Activated CD4-positive, CD25-positive, alpha-beta regulatory T cell treated with anti-CD3 and anti-CD28 coated beads, Interleukin-2, amount 50 U/mL, for 24 hours (primary cell): ENCODE results near the gene HPSE2.
A peak's percentile ranks its signal among the peaks of the same experiment; 100 is the strongest.
"Not testable (repeated sequence)": the region's sequence is repeated elsewhere in the genome, so short reads cannot be mapped to it uniquely, and the experiment has no call there.

ENCODE experiments used
- ATAC-seq, 2 donors: fragments of 150-1000 bp; cut with Tn5 transposase; one replicate each; pipeline ENCODE4 v1.10.0; 2021; ENCODE audit warnings: mild to moderate bottlenecking in 1 of 2, moderate library complexity in 1 of 2

Gene HPSE2

GRCh38 chr10:99235658-99236626 is at the start of gene HPSE2:
Gene HPSE2, minus strand, starts transcription at chr10:99235852.
- ATAC-seq, result no peak

DNA sequence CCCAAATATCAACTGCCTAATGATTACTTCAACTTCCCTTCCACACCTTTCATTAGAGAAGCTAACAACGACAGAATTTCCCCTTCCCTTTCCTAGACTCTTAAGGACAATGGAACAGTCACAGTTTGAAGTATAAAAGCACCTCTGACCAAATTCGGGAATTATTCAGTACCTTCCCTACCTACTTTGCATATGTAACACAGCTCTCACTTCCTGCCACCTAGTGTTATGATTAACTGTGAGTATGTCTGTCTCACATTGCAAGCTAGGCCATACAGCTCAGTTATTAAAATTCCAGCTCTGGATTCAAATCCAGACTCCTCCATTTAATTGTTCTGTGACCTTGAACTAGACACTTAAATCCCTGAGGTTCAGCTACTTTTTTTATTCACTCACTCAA is 44.8 kb upstream of the HPSE2 start:
- no peak for ATAC-seq

GRCh38 chr10:99279626-99280111 is 44.0 kb upstream of the HPSE2 start:
- no peak for ATAC-seq

GRCh38 chr10:99276848-99277486 is 41.3 kb upstream of the HPSE2 start:
- ATAC-seq, result no peak

DNA sequence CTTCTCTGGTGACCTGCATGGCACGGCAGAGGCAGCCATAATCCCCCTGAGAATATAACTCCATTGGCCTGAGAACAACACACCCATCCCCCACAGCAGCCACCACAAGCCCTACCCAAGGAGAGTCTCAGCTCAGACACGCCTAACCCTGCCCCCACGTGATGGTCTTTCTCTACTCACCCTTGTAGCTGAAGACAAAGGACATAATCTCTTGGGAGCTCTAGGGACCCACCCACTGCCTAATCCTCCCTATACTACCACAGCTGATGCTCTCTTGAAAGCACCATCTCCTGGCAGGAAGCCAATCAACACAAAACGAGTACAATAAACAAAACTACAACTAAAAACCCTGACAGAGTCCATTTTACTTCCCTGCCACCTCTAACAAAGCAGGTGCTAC is 30.7 kb upstream of the HPSE2 start:
- ATAC-seq, result no peak

DNA sequence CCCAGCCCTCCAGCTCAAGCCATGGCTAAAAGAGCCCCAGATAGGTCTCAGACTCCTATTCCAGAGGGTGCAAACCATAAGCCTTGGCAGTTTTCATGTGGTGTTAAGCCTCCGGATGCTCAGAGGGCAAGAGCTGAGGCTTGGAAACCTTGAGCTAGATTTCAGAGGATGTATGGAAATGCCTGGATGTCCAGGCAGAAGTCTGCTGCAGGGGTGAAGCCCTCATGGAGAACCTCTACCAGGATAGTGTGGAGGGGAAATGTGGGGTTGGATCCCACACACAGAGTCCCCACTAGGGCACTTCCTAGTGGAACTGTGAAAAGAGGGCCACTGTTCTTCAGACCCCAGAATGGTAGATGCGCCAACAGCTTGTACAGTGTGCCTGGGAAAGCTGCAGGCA is 13.2 kb upstream of the HPSE2 start:
- no peak for ATAC-seq

GRCh38 chr10:99247893-99248292 is 12.2 kb upstream of the HPSE2 start:
- not testable (repeated sequence) for ATAC-seq

- no peak for ATAC-seq
These were observed 1.1 kb upstream of the HPSE2 start for GRCh38 chr10:99236627-99237309.

GRCh38 chr10:99234791-99235657 is 628 bp downstream of the HPSE2 start:
- ATAC-seq, result no peak

DNA sequence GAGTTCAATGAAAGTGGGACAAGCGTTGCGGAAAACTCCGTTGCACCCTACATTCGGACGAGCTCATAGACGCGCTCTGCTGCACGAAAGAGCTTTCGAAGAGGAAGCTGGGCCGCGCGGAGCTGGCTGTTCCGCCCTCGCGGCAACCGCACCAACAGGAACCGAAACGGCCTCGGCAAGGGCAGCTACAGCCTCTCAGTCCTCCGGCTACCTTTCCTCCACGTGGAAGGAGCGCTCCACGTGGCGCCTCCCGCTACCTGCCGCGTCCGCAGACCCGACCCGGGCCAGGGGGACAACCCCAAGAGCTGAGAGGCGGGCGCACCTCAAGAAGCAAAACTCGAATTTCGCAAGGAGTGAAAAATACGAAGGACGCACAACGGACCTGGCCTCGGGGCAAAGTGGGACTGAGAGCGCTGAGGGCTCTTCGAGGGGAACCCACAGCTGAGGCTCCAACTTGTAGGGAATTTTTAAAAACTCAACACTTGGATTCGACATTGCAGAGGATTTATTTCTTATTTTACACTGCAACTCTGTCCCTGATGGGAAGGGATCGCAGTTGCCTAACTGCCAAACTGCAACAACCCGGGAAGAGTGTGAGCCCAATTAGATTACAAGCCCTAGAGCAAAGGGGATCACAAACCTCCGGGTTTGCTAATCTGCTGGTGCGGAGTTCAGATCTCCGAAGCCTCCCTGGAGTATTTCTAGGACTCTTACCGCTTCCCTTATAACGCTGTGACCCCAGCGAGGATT is 1.4 kb downstream of the HPSE2 start:
- ATAC-seq, result peak; percentile 13 to 25

DNA sequence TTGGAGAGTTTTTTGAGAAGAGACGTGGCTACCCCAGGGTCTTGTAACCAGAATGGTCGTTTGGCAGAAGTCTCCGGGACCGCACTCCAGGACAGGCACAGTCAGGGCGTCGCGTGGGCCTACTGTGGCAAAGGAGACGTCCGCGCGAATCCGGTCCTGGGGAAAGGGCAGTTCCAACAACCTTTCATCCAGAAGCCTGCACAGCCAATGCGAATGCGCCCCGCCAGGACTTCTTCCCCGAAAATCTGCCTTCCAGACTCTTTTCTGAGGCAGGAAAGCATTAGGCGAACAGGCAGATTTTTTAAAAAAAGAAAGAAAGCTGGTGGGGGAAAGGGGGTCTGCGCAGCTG is 2.0 kb downstream of the HPSE2 start:
- no peak for ATAC-seq

GRCh38 chr10:99233000-99233688 is 2.5 kb downstream of the HPSE2 start:
- ATAC-seq, result no peak

GRCh38 chr10:99232360-99232999 is 3.2 kb downstream of the HPSE2 start:
- no peak for ATAC-seq

DNA sequence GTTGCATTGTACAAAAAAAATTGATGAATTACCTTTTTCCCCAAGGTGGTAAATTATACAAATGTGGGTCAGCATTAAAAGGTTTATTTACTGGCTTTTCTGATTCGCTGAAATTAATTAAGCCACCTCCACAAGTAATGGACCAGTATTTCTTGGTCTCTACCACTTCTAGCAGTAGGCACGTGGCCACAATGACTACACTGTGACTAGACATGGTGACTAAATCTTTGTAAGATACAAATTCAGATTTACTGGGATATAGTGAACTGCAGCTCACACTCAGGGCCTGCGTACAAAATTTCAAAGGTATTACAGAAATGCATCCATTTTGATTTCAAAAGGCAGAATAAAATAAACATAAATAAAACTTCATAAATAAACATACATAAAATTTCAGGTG is 10.9 kb downstream of the HPSE2 start:
- ATAC-seq, result no peak

GRCh38 chr10:99207340-99207739 is 28.3 kb downstream of the HPSE2 start:
- ATAC-seq, result no peak

DNA sequence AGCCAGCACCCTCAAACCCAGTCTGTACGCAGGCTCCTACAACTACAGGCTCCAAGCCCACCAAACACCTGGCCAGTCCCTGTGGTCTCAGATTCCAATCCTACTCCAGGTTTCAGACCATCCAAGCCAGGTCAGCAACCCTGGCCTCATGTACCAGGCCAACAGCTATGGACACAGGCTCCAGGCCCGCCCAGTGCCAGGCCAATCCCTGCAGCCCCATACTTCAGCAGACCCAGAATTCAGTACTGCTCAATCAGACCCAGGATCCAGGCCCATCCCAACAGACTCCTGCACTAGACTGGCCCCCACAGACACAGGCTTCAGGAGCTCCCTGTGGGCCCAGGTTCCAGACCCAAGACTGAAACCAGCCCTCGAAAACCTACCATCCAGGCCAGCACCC is 32.3 kb downstream of the HPSE2 start:
- no peak for ATAC-seq

- ATAC-seq, result no peak
These were observed 62.7 kb downstream of the HPSE2 start for GRCh38 chr10:99172950-99173349.

DNA sequence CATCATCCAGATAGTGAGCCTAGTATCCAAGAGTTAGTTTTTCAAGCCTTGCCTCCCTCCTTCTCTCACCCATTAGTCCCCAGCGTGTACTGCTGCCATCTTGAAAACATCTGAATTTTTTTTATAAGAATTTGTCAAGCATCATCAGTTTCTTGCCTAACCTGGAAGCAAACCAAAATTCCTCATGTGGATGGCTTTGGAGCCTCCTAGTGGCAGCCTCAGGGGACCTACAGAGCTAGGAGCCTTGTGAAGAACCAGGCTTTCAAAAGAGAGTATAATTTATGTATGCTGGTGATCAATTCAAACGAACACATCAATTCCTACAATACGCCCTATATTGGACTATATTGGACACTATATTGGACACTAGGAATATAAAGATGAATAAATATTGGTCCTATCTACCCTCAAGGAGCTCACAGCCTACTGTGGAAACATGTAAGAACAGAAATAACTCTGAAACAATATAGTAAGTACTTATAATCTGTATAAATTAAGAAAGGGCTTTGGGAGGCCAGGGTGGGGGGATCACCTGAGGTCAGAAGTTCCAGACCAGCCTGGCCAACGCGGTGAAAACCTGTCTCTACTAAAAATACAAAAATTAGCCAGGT is 63.4 kb downstream of the HPSE2 start:
- no peak for ATAC-seq

DNA sequence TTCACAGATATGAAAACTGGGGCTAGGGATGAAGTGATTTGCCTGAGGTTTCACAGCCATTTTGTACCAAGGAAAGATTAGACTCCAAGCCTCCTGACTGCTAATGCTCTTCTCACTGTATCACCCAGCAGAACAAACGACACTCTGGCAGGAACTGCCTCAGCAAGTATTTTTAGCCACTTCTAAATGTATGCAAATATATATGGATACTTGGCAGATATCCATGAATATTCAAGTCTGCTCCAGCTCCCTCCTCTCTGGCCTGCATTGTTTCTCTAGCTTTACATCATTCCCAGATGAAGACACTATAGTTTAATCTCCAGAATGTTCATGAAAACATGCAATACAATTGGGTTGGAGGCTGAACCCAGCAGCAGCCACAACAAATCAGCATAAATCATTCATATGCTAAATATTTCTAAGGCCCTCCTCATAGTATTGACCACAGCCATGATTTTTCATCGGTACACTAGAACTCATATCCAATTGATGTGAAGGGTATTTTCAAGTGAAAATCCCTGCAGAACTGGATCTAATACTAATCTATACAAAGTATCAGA is 65.5 kb downstream of the HPSE2 start:
- ATAC-seq, result no peak

DNA sequence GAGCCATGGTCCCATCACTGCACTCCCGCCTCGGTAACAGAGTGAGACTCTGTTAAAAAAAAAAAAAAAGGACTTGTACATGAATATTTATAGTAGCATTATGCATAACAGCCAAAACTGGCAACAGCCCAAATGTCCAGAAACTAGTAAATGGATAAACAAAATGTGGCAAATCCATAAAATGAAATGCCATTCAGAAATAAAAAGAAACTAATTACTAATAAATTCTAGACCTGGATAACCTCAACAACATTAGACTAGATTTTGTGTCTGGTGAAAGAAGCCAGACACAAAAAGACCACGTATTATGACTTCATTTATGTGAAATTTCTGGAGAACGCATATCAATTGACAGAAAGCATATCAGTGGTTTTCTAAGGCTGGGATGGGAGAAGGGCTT is 74.5 kb downstream of the HPSE2 start:
- no peak for ATAC-seq
